SU-DHL-6 (cell line): Measurements from ENCODE around the gene TRIM27.

Experiments
- H2AFZ ChIP-seq: fragments of 200-600 bp; sonication (generic); 2 replicates; pipeline ENCODE4 v1.6.1; 2014; ENCODE audit warnings: low read depth, mild to moderate bottlenecking, moderate library complexity, mixed read lengths, antibody characterized with exemption, low read length; ENCODE audit not compliant: severe bottlenecking
- H3F3A ChIP-seq: fragments of 200-600 bp; shearing (Covaris generic); 2 replicates; pipeline ENCODE4 v1.6.0; 2016; ENCODE audit warnings: antibody characterized with exemption, mild to moderate bottlenecking; ENCODE audit not compliant: insufficient read depth
- H3K27ac ChIP-seq: fragments of 200-600 bp; sonication (generic); 2 replicates; pipeline ENCODE4 v1.5.1; 2016; ENCODE audit warnings: low read depth, mild to moderate bottlenecking, low read length, moderate library complexity, mixed read lengths
- H3K27me3 ChIP-seq: fragments of 200-600 bp; sonication (generic), shearing (Covaris generic); 2 replicates; pipeline ENCODE4 v1.6.0; 2014; ENCODE audit warnings: mild to moderate bottlenecking, low read length
- H3K36me3 ChIP-seq: fragments of 200-600 bp; sonication (generic); 2 replicates; pipeline ENCODE4 v1.6.1; 2014; ENCODE audit warnings: mild to moderate bottlenecking, low read length, mixed read lengths
- H3K4me2 ChIP-seq: fragments of 300-600, 200-600 bp; shearing (Covaris generic), sonication (generic); 2 replicates; pipeline ENCODE4 v1.6.0; 2014; ENCODE audit warnings: low read length, low read depth, mild to moderate bottlenecking; ENCODE audit not compliant: poor library complexity, severe bottlenecking
- H3K4me3 ChIP-seq: fragments of 200-600 bp; sonication (generic); 2 replicates; pipeline ENCODE4 v1.5.1; 2014; ENCODE audit warnings: antibody characterized with exemption, low read length, mild to moderate bottlenecking, mixed read lengths; ENCODE audit not compliant: insufficient read depth, poor library complexity, severe bottlenecking
- H3K79me2 ChIP-seq: fragments of 200-600 bp; sonication (generic); 2 replicates; pipeline ENCODE4 v1.6.1; 2014; ENCODE audit warnings: mild to moderate bottlenecking, low read length, moderate library complexity; ENCODE audit not compliant: insufficient read depth
- H3K9ac ChIP-seq: fragments of 200-600 bp; sonication (generic); 2 replicates; pipeline ENCODE4 v1.7.0; 2014; ENCODE audit warnings: mild to moderate bottlenecking, low read length
- H3K9me2 ChIP-seq: fragments of 200-600 bp; sonication (generic); replicated peaks from 2 replicates; pipeline ENCODE4 v1.6.1; 2014; ENCODE audit warnings: low read length; ENCODE audit not compliant: insufficient read depth
- H3K9me3 ChIP-seq: fragments of 200-600 bp; sonication (generic); 2 replicates; pipeline ENCODE4 v1.6.1; 2014; ENCODE audit warnings: low read length, mixed read lengths; ENCODE audit not compliant: insufficient read depth
- H4K20me1 ChIP-seq: fragments of 200-600 bp; sonication (generic); 2 replicates; pipeline ENCODE4 v1.6.1; 2014; ENCODE audit warnings: low read depth, mild to moderate bottlenecking, antibody characterized with exemption, low read length, moderate library complexity, mixed read lengths
- EZH2phosphoT487 ChIP-seq: fragments of 200-600 bp; sonication (generic), shearing (Covaris generic); conservative IDR thresholded peaks from 2 replicates; pipeline ENCODE4 v1.6.1; 2018; ENCODE audit warnings: mild to moderate bottlenecking, antibody characterized with exemption, low read length, moderate library complexity, mixed read lengths
- TF ChIP-seq, protein P1 (sequence below): fragments of 200-600 bp; sonication (generic); IDR thresholded peaks from one replicate; pipeline ENCODE4 v1.5.1; 2017; ENCODE audit warnings: antibody characterized with exemption, mild to moderate bottlenecking, low read length, moderate library complexity; ENCODE audit not compliant: insufficient read depth, poor library complexity, severe bottlenecking

Gene TRIM27

DNA sequence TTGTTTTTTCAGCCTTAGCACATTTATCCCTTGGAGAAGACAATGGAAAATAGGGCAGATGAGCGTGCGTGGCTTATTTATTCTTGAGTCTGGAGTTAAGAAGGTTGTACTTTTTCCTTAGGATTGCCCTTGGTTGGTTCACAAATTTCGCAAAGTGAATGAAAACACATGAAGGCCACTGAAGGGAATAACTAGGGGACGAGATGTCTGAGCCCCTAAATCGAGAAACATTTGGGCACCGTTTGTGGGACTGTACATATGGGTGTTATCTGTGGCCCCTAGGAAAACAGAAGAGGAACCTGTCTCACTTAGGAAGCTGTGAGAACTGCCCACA, 19.4 kb upstream of the TRIM27 start:
- H3K4me3 ChIP-seq: no peak overlapping the region
- no peaks in the 10 kb centered on the region for H4K20me1 ChIP-seq
- no peaks in the 10 kb centered on the region for H3K79me2 ChIP-seq
- H3K9me2 ChIP-seq: no peaks in the 10 kb centered on the region
- no peak overlapping the region for H2AFZ ChIP-seq
- H3K36me3 ChIP-seq: no peaks in the 10 kb centered on the region
- H3F3A ChIP-seq: peaks cover 7% of the 10 kb centered on the region; the same call in 1 of the 2 replicates
- H3K27me3 ChIP-seq: no peaks in the 10 kb centered on the region
- no peaks in the 10 kb centered on the region for H3K9me3 ChIP-seq
- no peak overlapping the region for H3K9ac ChIP-seq
- TF ChIP-seq EZH2phosphoT487: no peak
- TF ChIP-seq, protein P1, sequence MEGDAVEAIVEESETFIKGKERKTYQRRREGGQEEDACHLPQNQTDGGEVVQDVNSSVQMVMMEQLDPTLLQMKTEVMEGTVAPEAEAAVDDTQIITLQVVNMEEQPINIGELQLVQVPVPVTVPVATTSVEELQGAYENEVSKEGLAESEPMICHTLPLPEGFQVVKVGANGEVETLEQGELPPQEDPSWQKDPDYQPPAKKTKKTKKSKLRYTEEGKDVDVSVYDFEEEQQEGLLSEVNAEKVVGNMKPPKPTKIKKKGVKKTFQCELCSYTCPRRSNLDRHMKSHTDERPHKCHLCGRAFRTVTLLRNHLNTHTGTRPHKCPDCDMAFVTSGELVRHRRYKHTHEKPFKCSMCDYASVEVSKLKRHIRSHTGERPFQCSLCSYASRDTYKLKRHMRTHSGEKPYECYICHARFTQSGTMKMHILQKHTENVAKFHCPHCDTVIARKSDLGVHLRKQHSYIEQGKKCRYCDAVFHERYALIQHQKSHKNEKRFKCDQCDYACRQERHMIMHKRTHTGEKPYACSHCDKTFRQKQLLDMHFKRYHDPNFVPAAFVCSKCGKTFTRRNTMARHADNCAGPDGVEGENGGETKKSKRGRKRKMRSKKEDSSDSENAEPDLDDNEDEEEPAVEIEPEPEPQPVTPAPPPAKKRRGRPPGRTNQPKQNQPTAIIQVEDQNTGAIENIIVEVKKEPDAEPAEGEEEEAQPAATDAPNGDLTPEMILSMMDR: no peak
- H3K4me2 ChIP-seq: peak overlapping the region; percentile 42
- no peak overlapping the region for H3K27ac ChIP-seq

DNA sequence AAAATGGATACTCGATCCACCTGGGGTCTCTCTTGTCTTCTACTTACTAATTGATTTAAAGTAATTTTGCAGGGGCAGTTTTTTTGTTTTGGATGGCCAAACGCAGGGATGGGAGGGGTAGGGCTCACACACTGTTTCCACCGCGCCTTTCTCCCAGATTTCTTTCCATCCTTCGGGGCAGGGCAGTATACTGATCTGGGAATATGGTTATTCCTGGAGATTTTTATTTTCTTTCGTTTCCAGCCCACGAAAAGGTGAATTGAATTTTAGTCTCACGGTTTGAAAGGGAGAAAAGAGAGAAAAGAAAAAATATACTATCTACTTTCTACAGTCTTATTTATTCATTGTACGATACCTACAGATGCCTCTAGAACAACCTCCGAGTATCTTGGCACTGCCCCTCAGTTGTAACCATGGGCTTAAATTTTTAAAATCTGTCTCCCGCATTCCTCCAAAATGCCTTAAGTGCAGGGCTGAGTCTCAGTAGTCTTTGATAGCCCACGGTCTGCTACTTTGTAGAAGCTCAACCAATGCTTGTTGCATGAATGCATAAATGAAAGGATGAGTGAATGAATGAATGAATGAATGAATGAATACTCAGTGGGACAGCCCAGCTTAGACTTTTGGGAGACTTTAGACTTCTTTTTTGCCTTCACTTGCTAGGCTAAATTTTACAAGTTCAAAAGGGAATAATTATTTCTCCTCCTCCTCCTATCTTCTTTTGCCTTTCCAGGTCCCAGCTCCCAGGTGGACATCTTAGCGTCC, 18.1 kb upstream of the TRIM27 start:
- no peaks in the 10 kb centered on the region for H4K20me1 ChIP-seq
- no peak for TF ChIP-seq EZH2phosphoT487
- TF ChIP-seq, protein P1: no peak
- H3K9me2 ChIP-seq: no peaks in the 10 kb centered on the region
- peak overlapping the region; percentile 57 for H3K4me2 ChIP-seq
- peaks cover 7% of the 10 kb centered on the region; the same call in 1 of the 2 replicates for H3F3A ChIP-seq
- H3K27ac ChIP-seq: no peak overlapping the region
- peak overlapping the region; percentile 58 for H3K4me3 ChIP-seq
- peak overlapping the region; percentile 38; the same call in 1 of the 2 replicates for H3K9ac ChIP-seq
- H3K9me3 ChIP-seq: no peaks in the 10 kb centered on the region
- no peaks in the 10 kb centered on the region for H3K27me3 ChIP-seq
- no peaks in the 10 kb centered on the region for H3K36me3 ChIP-seq
- H3K79me2 ChIP-seq: no peaks in the 10 kb centered on the region
- no peak overlapping the region for H2AFZ ChIP-seq

DNA sequence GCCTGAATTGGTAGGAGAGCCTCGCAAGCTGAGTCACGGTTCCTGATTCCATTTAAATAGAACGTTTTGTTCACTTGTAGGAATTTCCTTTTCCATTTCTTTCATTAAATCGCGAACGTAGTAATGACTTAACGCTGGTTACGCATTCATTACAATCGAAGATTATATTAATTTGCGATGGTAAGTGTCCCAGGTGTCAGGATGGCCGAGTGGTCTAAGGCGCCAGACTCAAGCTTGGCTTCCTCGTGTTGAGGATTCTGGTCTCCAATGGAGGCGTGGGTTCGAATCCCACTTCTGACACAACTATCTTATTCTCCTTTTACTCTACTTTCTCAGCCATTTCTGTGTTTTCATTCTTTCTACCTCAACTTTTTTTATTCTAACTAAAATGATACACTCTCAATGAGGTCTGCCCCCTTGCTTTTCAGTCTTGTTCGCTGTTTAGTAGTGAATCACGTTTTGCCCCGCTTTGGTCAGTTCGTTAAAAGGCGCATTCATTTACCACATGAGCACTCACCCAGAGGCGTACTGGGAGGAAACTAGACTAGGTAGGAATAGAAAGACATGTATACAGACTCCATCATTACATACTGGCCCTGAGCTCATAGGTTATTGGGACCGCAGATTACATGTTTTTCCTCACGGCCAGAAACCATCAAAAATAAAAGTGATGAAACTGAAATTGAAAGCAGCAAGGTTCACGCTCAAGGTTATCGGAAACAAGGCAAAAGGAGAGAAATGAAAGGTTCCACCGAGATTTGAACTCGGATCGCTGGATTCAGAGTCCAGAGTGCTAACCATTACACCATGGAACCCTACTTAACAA, 17.3 kb upstream of the TRIM27 start:
- no peaks in the 10 kb centered on the region for H4K20me1 ChIP-seq
- H3K4me3 ChIP-seq: peak overlapping the region; percentile 58
- H3K9me3 ChIP-seq: no peaks in the 10 kb centered on the region
- H2AFZ ChIP-seq: peak overlapping the region; percentile 86
- TF ChIP-seq EZH2phosphoT487: no peak
- TF ChIP-seq, protein P1: no peak
- no peaks in the 10 kb centered on the region for H3K9me2 ChIP-seq
- H3K4me2 ChIP-seq: peak overlapping the region; percentile 57
- peak overlapping the region; percentile 38 for H3K9ac ChIP-seq
- peaks cover 7% of the 10 kb centered on the region; the same call in 1 of the 2 replicates for H3F3A ChIP-seq
- H3K79me2 ChIP-seq: no peaks in the 10 kb centered on the region
- H3K27me3 ChIP-seq: no peaks in the 10 kb centered on the region
- no peak overlapping the region for H3K27ac ChIP-seq
- no peaks in the 10 kb centered on the region for H3K36me3 ChIP-seq
